Hepatocyte (in vitro differentiated cells): Measurements from ENCODE around the gene KIAA1958. TPM values are rescaled to one million over a fixed set of nuclear protein-coding genes. Genes with fewer than 3 reads are reported as not detected.

Experiments
- DNase-seq: peaks from one replicate; pipeline ENCODE4 v3.0.0-alpha.2; 2016; ENCODE audit warnings: low spot score
- H2AFZ ChIP-seq: fragments of 200-600 bp; sonication (generic); 2 replicates; pipeline ENCODE4 v1.6.0; 2016; ENCODE audit warnings: antibody characterized with exemption, mild to moderate bottlenecking
- H3K27ac ChIP-seq: fragments of 200-600 bp; sonication (generic); 2 replicates; pipeline ENCODE4 v1.5.1; 2016; ENCODE audit warnings: mild to moderate bottlenecking
- H3K27me3 ChIP-seq: fragments of 200-600 bp; sonication (generic); 2 replicates; pipeline ENCODE4 v1.6.1; 2016
- H3K36me3 ChIP-seq: fragments of 200-600 bp; sonication (generic); replicated peaks from 2 replicates; pipeline ENCODE4 v1.5.1; 2016; ENCODE audit warnings: low read depth; ENCODE audit not compliant: insufficient read depth
- H3K4me1 ChIP-seq: fragments of 200-600 bp; sonication (generic); 2 replicates; pipeline ENCODE4 v1.5.1; 2016; ENCODE audit warnings: mild to moderate bottlenecking, moderate library complexity; ENCODE audit not compliant: insufficient read depth
- H3K4me2 ChIP-seq: fragments of 200-600 bp; sonication (generic); 2 replicates; pipeline ENCODE4 v1.6.0; 2016
- H3K4me3 ChIP-seq: fragments of 200-600 bp; sonication (generic); 2 replicates; pipeline ENCODE4 v1.5.1; 2016; ENCODE audit warnings: mild to moderate bottlenecking
- H3K79me2 ChIP-seq: fragments of 200-600 bp; sonication (generic); 2 replicates; pipeline ENCODE4 v1.6.0; 2017; ENCODE audit warnings: mild to moderate bottlenecking
- H3K9me2 ChIP-seq: fragments of 200-600 bp; sonication (generic); replicated peaks from 2 replicates; pipeline ENCODE4 v1.6.0; 2017; ENCODE audit warnings: mild to moderate bottlenecking; ENCODE audit not compliant: insufficient read depth
- H3K9me3 ChIP-seq: fragments of 200-600 bp; sonication (generic); 2 replicates; pipeline ENCODE4 v1.5.1; 2016; ENCODE audit warnings: low read depth, mild to moderate bottlenecking
- H4K20me1 ChIP-seq: fragments of 200-600 bp; sonication (generic); 2 replicates; pipeline ENCODE4 v1.6.0; 2016; ENCODE audit warnings: mild to moderate bottlenecking; ENCODE audit not compliant: insufficient read depth, poor library complexity, severe bottlenecking
- EZH2 ChIP-seq: fragments of 200-600 bp; sonication (generic); IDR thresholded peaks from 2 replicates; pipeline ENCODE4 v1.6.1; 2016; ENCODE audit warnings: antibody characterized with exemption, mild to moderate bottlenecking, borderline replicate concordance
- EZH2phosphoT487 ChIP-seq: fragments of 200-600 bp; sonication (generic); IDR thresholded peaks from one replicate; pipeline ENCODE4 v1.6.1; 2018; ENCODE audit warnings: antibody characterized with exemption, mild to moderate bottlenecking, low read depth, moderate library complexity; ENCODE audit not compliant: unreplicated experiment, severe bottlenecking
- WGBS: methylation state at CpG from one replicate; pipeline ENCODE4 v1.1.6; 2016; ENCODE audit warnings: low lambda C conversion rate; ENCODE audit errors: missing lambda C conversion rate; 5-methylcytosine and 5-hydroxymethylcytosine counted together
- polyA plus RNA-seq: library from polyadenylated mRNA; unstranded; fragments of >200 nt; fragmentation: Nextera tagmentation; extraction: Ambion mirVana; gene quantifications from 2 replicates; pipeline ENCODE4 v1.2.1, GENCODE V29; 2016
- total RNA-seq: library from RNA; depleted of rRNA; stranded (reverse); fragments of >200 nt; gene quantifications from 2 replicates; pipeline ENCODE4 v1.2.3, GENCODE V29; 2014
- TF ChIP-seq, protein P1 (sequence below): fragments of 200-600 bp; sonication (generic); IDR thresholded peaks from 2 replicates; pipeline ENCODE4 v1.5.1; 2016; ENCODE audit warnings: antibody characterized with exemption, mild to moderate bottlenecking; ENCODE audit not compliant: poor library complexity

KIAA1958 gene
- total and polyA plus RNA-seq, 2 experiments from 2014 or later: 3.5 to 10.1 TPM

DNA sequence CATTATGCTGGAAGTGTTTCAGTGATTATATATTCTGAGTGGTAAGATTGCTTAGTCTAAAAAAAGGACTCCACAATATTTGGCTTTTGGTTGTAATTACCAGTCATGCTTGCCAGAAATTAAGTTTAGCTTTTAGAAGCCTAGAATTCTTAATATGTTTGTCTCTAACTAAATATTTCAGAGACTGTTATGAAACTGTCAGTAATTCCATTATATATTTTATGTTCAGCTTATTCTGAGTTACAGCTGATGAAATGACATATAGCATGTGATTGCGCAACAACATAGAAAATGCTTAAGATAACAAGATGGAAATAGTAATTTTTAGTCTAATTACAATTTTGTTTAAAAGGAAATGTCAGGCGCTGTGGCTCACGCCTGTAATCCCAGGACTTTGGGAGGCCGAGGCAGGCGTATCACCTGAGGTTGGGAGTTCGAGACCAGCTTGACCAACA lies 44.2 kb downstream of the KIAA1958 start:
- Histone ChIP-seq H2AFZ (no peak overlapping the region), H3K27ac (no peak overlapping the region), H3K9me3 (no peaks in the 10 kb centered on the region), H3K79me2 (peaks cover 47% of the 10 kb centered on the region), H3K4me3 (no peak overlapping the region), H3K4me2 (no peak overlapping the region), H3K27me3 (no peaks in the 10 kb centered on the region), H3K9me2 (no peaks in the 10 kb centered on the region), H4K20me1 (no peaks in the 10 kb centered on the region), H3K4me1 (peaks cover 7% of the 10 kb centered on the region), H3K36me3 (no peaks in the 10 kb centered on the region)
- no peak for TF ChIP-seq EZH2
- TF ChIP-seq EZH2phosphoT487: no peak
- TF ChIP-seq, protein P1, sequence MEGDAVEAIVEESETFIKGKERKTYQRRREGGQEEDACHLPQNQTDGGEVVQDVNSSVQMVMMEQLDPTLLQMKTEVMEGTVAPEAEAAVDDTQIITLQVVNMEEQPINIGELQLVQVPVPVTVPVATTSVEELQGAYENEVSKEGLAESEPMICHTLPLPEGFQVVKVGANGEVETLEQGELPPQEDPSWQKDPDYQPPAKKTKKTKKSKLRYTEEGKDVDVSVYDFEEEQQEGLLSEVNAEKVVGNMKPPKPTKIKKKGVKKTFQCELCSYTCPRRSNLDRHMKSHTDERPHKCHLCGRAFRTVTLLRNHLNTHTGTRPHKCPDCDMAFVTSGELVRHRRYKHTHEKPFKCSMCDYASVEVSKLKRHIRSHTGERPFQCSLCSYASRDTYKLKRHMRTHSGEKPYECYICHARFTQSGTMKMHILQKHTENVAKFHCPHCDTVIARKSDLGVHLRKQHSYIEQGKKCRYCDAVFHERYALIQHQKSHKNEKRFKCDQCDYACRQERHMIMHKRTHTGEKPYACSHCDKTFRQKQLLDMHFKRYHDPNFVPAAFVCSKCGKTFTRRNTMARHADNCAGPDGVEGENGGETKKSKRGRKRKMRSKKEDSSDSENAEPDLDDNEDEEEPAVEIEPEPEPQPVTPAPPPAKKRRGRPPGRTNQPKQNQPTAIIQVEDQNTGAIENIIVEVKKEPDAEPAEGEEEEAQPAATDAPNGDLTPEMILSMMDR: no peak
- DNase-seq: no peak
- WGBS: 99% methylated on average over 6 of the region's 6 CpGs

DNA sequence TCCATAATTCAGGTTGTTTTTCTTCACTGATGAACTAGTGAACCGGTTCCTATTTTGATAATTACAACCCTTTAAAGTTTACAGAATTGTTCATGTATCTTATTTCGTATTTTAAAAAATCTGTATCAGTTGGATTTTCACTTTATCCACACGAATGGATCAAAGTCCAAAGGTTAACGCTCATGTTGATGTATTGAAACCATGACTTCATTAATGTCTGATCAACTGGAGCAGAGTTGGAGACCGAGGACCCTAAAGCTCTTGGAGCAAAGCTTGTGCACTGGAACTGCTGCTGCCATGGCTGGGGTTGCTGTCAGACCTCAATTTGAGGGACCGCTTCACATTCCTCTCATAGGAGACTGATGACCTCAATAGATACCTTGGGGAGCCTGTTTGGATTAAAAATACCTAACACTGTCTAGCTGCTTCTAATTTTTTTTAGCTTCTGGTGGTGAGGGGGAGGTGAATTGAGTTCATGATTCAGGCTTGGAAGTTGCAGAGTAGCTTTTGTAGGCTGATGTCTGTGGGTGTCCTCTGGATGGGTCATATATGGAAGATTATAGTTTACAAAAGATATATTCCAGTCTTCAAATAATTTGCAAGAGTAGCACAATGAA lies 45.1 kb downstream of the KIAA1958 start:
- Histone ChIP-seq H3K36me3 (no peaks in the 10 kb centered on the region), H3K27me3 (no peaks in the 10 kb centered on the region), H3K9me3 (no peaks in the 10 kb centered on the region), H3K4me2 (no peak overlapping the region), H3K79me2 (peaks cover 57% of the 10 kb centered on the region), H4K20me1 (no peaks in the 10 kb centered on the region), H3K4me3 (no peak overlapping the region), H2AFZ (no peak overlapping the region), H3K9me2 (no peaks in the 10 kb centered on the region), H3K4me1 (peaks cover 7% of the 10 kb centered on the region), H3K27ac (no peak overlapping the region)
- 81% methylated on average over 6 of the region's 6 CpGs for WGBS
- TF ChIP-seq EZH2 (no peak), EZH2phosphoT487 (no peak)
- TF ChIP-seq, protein P1: no peak
- DNase-seq: no peak

DNA sequence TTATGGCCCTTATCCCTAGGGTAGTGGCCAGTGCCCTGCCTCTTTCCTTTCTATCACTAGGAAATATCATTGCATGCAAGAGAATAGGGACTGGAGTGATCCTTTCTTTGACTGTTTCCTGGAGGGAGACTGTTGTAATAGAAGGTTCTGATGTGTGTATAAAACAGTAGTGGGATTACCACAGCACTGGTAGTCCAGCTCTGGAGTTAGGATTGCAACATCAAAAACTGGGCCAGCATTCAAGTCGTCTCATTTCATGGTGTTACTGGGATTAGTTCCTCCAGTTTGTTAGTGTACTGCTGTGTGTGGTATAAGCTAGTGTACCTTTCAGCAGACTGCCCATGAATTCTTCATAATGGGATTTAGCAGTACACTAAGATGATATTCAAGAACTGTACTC lies 45.8 kb downstream of the KIAA1958 start:
- no peak overlapping the region for H3K4me2 ChIP-seq
- no peak for TF ChIP-seq EZH2
- TF ChIP-seq EZH2phosphoT487: no peak
- TF ChIP-seq, protein P1: no peak
- H3K36me3 ChIP-seq: no peaks in the 10 kb centered on the region
- no peaks in the 10 kb centered on the region for H4K20me1 ChIP-seq
- peaks cover 7% of the 10 kb centered on the region for H3K4me1 ChIP-seq
- H3K79me2 ChIP-seq: peaks cover 64% of the 10 kb centered on the region
- no peak overlapping the region for H3K27ac ChIP-seq
- 58% methylated on average over 1 of the region's 1 CpG for WGBS
- no peak overlapping the region for H2AFZ ChIP-seq
- no peaks in the 10 kb centered on the region for H3K9me2 ChIP-seq
- no peak for DNase-seq
- H3K4me3 ChIP-seq: no peak overlapping the region
- H3K9me3 ChIP-seq: no peaks in the 10 kb centered on the region
- no peaks in the 10 kb centered on the region for H3K27me3 ChIP-seq
